DMS79 (cell line): ENCODE results near the gene CYB561D2.

Source experiments
- DNase-seq: peaks from one replicate; lab custom pipeline; 2025; lab: John Stamatoyannopoulos, UW

CYB561D2 gene

DNA sequence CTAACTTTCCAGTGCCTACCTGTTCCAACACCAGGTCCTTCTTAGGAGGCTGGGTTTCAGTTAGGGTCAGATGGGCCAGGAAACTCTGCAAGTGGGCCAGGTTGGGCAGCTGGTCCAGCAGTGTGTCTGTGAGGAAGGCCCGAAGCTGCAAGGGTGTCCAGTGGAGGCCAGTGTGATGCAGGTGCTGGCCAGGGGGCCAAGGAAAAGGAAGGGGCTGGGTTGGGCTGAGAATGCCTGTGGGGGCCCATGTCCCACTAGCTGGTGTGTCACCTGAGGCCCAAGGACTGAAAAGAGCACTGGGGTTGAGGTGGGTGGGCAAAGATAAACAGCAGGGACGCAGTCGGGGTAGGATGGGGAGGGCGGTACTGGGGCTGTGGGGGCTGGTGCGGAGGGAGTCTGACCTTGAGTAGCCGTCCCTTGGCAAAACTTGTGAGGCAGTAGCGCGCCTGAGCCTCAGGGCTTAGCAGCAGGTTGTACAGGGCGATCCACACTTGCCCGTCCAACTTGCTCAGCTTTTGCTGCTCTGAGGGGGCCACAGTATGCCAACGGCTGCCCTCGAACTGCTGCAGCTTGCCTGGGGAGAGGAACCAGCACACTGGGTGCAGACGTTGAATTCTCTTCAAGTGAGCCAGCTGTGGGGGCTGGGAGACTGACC, 8.5 kb upstream of the CYB561D2 start:
- no peak for DNase-seq

DNA sequence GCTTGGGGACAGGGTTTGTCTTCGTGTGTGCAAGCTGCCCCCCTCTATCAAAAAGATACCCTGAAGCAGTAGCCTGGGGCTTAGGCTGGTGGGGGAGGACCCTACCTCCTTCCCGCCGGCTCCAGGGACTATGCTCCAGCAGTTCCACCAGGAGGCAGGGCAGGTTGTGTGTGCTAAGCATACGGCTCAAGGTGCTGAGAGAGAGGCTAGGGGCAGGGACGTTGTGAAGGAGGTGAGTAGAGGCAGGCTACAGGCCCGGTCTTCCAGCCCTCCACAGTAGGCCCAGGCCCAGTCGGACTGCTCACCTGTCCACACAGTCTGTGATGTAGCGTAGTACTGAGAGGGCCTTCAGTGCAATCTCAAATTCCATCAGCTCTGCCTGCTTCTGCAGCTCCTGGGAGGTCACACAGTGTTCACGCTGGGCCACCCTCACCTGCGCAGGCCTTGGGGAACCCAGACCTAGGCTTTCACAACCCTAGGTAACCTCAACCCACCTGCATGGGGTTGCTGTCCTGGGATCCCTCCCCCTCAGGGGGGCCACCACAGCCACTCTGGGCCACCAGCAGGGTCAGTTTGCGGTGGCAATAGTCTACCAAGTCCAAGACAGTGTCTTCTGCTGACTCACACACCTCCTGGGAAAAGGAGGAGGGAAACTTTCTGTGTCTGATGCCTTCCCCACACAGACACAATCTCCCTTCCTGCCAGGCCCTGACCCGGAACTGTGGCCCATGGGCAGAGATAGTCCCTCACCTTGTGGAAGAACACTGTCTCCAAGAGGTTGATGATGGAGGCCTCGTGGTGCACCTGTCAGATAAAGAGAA, 7.6 kb upstream of the CYB561D2 start:
- no peak for DNase-seq

DNA sequence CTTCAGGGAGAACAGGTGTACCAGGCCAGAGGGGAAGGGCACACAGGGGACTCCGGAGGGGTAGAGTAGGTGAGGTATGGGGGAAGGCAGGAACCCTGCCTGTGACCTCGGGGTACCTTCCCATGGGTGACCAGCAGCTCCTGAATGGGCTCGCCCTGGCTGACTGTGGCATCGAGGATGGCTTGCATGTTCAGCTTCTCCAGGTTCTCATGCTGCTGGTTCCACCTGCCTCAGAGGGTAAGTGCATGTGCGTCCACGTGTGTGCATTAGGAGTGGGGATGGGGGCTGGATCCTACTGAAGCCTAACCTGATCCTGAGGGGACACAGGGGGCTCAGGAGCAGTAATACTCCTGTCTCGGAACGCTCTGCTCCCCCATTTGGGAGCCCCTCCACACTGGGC, 5.7 kb upstream of the CYB561D2 start:
- no peak for DNase-seq

DNA sequence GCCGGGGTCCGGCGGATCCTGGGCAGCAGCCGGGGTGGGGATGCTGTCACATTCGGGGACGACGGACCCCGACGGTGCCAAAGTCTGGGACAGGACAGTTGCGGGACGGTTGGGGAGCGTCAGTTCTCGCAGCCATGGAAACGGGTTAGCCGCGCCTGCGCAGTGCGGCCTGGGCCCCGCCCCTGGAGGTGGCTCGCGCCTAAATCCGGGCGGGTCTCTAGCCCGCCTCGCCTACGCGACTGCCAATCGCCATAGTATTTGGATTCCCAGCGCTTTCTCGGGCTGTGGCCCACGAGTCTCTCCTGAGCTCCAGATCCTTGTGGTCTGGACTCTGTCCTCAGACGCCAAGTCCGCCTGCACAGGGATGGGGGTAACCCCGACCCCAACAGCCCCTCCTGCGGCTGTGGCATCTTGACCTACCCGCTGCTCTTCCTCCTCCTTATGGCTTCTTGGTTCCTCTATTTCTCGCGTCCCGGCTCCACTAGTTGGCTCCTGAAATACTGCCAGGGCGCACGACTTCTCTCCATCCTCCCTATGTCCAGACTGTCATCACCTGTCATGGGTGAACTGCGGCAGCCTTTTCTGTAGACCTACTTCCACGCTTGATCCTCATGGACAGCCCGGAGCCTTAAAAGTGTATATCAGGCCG, 5.0 kb upstream of the CYB561D2 start, which contains the start of gene ZMYND10:
Gene ZMYND10, minus strand, starts transcription at position 147 of the 649 bp plus-strand sequence. CDS start 153 bp downstream, outside the sequence.
- no peak for DNase-seq

DNA sequence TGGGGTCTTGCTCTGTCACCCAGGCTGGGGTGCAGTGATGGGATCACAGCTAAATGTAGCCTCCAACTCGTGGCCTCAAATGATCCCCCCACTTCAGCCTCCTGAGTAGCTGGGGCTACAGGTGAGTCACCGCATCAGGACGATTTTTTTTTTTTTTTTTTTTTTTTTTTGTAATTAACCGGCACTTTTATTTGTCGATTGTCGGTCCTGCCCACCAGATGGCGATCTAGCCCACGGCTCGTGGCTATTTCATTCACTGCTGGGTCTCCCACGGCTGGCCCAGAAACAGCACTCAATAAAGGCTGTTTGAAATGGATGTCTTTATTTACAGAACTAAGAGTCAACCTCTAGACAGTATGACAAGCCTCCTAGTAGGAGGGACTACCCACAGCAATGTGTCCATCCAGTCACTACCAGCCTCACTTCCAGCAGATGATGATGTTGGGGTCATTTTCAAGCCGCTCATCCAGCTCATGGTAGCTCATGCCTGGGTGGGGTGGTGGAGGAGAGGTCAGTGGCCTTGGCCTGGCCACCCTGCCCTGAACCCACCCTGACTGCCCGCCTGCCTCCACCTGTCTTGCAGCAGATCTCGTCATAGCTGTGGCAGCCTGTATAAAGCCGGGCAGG, 3.4 kb upstream of the CYB561D2 start:
- peak; percentile 42 for DNase-seq

DNA sequence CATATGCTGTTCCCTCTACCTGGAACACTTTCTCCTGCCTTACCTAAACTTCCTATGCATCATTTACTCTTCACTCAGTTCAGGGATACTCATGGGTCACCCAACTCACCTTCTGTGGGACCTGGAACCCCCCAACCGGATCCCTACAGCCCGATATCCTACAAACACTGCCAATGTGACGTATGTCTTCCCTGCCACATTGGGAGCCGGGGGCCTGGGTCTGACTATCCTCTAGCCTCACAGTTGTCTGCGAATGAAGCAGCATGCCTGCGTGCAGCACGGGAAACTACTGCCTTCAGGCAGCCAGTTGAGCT, 492 bp upstream of the CYB561D2 start:
- no peak for DNase-seq

DNA sequence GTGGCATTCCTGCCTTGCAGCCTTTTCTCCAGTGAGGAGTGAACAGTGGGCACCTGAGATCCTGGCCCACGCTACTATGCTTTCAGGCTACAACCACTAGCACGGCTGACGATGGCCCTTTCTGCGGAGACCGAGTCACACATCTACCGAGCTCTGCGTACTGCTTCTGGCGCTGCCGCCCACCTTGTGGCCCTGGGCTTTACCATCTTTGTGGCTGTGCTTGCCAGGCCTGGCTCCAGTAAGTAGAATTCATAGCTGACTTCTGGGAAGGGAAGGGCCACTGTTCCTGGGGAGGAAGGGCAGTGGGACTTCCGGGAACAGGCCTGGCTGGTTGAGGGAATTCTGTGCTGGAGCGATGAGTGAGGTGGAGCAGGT, 648 bp downstream of the CYB561D2 start:
- DNase-seq: no peak

DNA sequence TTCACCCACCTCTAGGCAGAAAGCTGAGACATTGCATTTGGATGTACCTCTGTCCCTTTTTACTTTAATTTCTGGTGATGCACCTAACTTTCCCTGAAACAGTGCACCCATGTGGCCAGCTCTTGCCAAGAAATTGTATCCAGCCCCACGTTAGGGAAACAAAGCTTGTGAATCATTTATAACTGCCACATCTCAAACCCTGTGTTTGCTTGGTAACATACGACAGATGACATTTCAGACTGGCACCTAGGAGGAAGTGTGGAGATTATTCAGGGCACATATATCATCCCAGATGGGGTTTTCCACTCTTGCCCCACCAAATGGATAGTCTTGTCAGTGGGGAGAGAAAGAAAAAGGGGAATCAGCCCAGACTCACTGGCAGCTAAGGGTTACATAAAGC, 2.1 kb downstream of the CYB561D2 start:
- DNase-seq: no peak

DNA sequence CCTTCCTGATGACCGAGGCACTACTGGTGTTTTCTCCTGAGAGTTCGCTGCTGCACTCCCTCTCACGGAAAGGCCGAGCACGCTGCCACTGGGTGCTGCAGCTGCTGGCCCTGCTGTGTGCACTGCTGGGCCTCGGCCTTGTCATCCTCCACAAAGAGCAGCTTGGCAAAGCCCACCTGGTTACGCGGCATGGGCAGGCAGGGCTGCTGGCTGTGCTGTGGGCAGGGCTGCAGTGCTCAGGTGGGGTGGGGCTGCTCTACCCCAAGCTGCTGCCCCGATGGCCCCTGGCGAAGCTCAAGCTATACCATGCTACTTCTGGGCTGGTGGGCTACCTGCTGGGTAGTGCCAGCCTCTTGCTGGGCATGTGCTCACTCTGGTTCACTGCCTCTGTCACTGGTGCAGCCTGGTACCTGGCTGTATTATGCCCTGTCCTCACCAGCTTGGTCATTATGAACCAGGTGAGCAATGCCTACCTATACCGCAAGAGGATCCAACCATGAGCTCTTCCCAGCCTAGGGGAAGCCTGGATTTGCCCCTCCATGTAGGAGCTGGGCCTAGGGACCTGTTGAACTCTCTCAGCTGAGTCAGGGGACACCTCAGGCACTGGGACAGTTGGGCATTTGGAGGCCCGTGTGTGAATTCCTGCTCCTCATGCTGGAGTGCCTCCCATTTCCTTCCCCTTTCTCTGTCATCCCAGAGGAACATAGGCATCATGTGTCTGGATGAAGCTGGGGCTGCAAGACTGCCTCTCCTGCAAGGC, 2.8 kb downstream of the CYB561D2 start:
- DNase-seq: no peak

DNA sequence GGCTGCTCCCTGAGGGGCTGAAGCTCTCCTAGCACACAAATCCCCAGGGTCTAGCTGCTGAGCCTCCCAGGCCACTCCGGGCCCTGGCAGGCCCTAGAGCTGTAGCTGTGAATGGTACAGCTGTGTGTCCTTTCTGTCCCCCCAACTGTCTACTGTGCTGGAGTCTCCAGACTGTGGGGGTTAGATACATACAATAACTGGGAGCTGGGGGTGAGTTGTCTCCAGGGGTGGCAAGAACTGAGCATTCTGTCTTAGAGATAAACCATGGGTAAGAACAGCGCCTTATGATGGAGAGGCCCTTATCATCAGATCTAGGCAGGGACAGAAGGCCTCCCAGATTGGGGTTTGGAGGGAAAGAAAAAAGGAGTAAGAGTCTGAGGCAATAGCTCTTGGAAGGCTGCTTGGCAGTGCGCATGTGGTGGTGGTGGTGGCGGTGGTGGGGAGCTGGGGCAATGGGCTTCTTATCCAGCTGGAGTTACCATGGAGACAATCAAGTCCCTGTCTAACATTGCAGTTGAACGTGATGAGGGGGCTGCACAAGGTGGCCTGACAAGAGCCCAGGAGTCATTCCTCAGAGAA, 3.6 kb downstream of the CYB561D2 start:
- DNase-seq: no peak

DNA sequence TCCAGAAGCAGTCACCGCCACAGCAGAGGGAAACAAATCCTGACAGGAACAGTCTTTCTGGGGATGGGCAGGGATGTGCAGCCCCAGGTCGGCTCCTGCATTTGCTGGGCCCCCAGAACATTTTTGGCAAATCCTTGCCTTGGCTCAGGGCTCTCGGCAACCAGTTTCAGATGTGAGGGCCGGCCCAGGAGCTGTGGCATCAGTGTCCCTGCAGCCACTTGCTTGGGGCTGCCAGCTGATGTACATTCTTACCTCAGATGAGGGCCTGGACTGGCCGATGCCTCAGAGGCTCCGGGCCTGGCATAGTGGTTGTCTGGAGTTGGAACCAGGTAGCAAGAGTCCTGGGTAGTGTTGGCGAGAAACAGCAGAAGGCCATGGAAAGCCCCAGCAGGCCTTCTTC, 4.2 kb downstream of the CYB561D2 start:
- no peak for DNase-seq

DNA sequence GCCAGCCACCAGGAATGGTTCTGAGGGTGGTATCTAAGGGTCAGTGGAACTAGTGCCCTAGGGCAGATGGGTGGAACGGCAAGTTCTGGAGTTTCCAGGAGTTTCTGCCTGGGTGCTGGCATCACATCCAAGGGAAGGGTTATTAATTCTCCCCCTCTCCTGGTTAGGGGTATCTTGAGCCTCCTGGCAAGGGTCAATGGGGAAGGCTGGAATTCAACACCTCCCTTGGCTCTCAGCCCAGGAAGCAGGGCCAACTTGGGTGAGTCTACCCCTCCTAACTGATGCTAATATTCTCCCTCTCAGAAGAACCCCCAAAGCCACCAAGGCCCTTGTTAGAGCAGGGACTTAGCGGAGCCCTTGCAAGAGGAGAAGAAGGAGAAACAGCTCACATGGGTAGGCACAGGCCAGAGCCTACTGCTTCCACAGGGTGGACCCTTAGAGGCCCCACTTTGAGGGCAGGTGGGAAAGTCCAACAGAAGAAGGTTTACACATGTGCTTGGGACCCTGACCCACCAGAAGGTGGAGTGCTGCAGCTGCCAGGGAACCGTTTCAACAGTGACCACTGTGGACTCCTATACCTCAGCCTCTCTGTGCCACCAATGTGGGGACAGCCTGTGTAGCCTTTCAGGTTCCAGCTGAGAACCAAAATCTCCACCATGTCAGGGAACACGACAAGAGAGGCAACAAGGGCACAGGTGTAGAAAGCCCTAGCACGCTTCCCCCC, 5.3 kb downstream of the CYB561D2 start:
- no peak for DNase-seq

DNA sequence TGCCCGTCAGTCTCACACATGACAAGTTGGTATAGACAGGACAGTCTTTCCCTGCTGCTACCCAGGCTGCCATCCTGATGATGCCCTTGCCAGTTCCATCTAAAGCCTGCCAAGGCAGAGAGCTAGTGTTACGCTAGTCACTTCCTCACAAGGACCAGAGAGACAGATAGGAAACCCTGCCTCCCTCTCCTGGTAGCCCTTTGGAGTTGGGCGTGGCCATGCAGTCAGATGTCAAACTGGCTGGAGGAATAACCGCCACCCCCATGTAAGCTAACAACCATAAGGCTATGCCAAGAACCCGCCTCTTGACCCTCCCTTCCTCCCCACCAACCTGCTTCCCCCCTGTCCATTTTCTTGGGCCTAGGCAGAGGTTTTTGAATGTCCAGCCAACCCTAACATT, 5.9 kb downstream of the CYB561D2 start:
- no peak for DNase-seq

DNA sequence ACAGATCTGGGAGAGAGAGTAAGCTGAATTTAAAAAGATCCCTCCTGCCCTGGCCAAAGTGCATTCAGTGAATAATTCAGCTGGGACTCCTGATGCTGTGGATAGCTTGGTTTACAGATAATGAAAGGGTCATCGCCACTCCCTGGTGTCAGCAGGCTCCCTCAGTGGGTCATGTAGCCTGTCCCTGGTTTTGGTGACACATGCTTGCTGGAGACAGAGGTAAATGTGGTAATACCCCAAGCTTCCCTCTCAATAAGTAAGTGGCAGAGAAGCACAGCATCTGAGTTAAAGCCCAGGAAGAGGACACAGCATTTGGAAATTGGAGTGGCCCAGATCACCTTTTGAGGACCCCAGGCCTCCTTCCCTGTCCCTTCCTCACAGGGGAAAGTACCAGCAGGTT, 6.8 kb downstream of the CYB561D2 start:
- DNase-seq: no peak

DNA sequence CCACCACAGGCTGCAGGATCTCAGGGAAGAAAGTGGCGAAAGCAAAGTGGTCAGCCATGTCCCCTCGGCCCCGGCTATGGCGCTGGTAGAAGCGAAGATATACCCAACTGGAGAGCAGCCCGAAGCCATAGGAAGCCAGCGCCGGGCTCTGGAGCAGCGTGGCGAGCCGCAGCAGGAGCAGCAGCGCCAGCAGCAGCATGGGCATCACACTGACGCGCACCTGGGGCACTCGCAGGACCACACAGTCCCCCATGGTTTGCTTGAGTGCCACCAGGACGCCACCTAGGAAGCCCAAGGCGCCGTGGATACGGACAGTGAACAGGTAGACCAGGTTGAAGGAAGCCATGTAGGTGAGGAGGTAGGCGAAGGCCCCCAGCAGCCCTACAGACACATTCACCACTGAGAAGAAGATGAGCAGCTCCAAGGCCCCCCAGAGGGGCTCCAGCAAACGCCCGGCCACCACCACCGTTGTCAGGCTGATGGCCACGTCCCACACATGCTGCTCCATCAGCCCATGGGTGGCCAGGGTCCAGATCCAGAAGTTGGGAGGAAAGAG, 7.8 kb downstream of the CYB561D2 start:
- DNase-seq: no peak

DNA sequence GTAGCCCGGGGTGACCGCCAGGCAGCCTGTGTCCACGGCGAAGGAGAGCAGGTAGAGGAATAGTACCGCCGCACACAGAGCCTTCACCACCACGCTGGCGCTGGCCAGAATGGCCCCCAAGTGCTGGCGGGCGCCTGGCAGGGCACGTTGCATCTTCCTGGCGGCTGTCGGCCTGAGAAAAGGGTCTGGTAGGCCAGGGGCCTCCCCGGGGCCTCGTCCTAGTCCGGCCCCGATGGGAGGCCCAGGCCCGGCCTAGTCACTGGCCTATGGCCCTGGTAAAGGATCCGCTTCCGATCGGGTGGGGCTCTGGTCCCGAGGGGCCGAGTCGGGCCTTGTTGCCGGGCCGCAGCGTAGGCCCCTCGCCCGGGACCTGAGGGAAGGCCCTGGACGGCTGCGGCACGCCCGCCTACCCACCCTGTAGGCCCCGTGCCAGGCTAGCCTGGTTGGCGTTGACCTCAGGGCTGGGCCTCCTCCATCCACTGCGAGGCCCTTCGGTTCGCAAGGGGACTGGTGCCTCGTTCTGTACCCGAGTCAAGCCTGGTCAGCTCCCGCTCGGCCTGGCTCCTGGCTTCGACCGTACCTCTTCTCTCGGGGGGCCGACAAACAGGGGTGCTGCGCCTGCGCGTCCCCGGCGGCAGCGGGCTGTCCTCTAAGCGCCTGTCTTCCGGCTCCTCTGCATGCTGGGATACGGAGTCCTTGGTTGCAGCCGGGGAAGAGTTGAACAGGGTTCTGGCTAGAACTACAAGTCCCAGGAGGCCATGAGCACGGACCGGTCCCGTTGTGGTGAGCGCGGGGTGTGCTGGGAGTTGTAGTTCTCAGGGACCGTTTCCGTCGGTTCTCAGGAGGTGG, 8.5 kb downstream of the CYB561D2 start, which contains the start of gene TMEM115:
Gene TMEM115, minus strand, starts transcription at position 611 of the 849 bp plus-strand sequence. Its CDS starts 458 bp downstream, at position 153.
- peak; percentile 90 for DNase-seq

DNA sequence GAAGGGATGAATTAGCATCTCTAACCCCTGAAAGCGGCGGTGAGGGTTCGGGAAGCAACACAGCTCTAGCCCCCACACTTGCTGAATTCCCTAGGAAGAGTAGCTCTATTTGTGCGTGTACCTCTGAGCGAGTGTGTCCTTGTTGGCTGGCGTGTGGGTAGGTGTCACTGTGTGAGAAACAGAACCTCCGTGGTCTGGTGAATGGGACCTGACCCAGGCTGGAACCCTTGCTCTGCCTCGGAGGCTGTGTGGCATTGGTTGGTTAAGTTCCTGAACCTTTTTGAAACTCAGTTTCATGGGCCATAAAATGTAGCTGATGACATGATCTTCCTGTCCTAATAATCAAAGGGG, 9.1 kb downstream of the CYB561D2 start:
- no peak for DNase-seq

DNA sequence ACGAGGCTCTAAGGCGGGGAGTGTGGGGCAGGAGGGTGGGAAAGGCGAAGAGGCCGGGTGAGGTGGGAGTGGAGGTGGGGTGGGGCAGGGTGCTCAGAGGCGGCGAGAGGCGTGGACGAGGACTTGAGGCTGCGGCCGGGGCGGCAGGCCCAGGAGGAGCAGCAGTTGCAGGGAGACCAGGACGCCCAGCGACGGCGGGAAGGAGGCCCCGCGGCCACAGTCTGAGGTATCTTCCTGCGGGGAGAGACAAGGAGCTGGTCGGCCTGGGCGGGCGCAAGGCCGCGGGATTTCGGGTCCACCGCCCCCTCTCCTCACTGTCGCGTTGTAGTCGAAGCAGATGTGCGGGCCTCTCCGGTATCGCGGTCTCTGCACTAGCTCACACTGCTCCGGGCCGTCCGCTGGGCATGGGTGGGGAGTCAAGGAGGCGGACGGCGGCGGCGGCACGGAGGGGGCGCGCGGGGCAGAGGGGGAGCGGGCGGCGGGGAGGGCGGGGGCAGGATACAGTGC, 14.0 kb downstream of the CYB561D2 start:
- no peak for DNase-seq

DNA sequence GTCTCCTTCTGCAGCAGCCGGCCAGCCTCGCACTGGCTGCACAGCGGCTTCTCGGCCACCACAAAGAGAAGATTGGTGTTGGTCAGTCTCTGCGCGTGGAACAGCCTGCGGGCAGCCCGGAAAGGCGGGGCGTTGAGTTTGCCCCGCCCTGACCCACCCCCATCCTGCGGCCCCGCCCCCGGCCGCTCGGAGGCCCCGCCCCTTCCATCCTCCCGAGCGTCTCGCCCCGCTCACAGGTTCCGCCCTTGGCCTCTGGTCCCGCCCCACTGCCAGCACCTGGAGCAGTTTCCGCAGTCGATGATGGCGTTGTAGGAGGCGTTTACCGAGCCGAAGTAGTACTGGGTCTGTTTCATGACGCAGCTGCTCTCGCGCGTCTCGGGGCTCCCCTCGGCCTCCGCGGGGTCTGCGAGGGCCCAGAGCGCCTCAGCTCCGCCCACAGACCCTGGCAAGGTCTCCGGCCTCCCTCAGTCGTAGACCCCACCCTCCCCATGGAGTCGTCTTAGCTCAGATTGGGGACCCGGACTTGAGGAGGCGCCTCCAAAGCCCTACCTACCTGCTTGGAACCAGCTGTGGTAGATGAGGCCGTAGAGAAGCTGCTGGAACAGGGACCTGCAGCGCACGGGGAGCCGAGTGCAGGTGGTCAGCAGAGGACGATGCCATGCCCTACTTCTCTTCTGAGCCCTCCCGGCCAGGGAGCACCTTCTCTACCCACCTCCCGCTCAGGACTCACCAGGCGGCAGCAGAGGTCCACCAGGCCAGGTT, 14.6 kb downstream of the CYB561D2 start:
- no peak for DNase-seq
